Bronchial epithelial cell (primary cell): ENCODE results near the gene UXS1. TPM values are rescaled to one million over a fixed set of nuclear protein-coding genes. Genes with fewer than 3 reads are reported as not detected.

Source experiments
- DNase-seq: peaks from one replicate; pipeline ENCODE4 v3.0.0-alpha.2; 2010; ENCODE audit warnings: low read depth
- FAIRE-seq: peaks from 2 replicates; lab custom pipeline; 2011; peaks lifted over from hg19 to GRCh38; lab: Jason Lieb, UNC
- H3K27me3 ChIP-seq: 2 replicates; pipeline ENCODE4 v1.5.1; 2011; ENCODE audit warnings: low read length; ENCODE audit not compliant: control insufficient read depth, insufficient read depth
- H3K36me3 ChIP-seq: 2 replicates; pipeline ENCODE4 v1.5.1; 2011; ENCODE audit warnings: low read length; ENCODE audit not compliant: control insufficient read depth, insufficient read depth
- H3K4me3 ChIP-seq: 2 replicates; pipeline ENCODE4 v1.5.1; 2011; ENCODE audit warnings: mild to moderate bottlenecking, low read depth, low read length, control low read depth
- CTCF ChIP-seq: IDR thresholded peaks from 2 replicates; pipeline ENCODE4 v1.5.1; 2011; ENCODE audit warnings: mild to moderate bottlenecking, moderate library complexity, low read length, control low read depth, inconsistent platforms; ENCODE audit not compliant: insufficient read depth, severe bottlenecking
- total RNA-seq: library from RNA; depleted of rRNA; stranded (reverse); fragments of >200 nt; gene quantifications from 2 replicates; pipeline ENCODE4 v1.2.1, GENCODE V29; 2014

Gene UXS1
- total RNA-seq, 1 donor from 2014 or later, result 41.6 TPM

DNA sequence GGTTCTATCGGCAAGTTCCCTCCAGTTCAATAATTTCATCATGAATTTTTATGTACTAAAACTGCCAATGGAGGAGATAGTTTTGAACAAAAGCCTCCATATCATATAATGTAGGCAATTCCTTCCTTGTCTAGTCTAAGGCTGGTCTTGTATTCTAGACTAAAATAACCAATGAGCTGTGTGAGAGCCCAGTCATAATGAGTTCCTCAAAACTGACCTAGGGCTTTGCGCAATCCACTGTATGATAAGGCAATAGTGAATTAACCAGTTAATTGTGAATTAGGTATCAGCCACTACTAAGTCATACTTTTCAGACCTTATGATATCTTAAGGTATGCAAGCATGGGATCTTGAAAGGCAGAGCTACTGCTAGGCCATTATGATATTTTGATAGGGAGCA lies 7.6 kb upstream of the UXS1 start:
- DNase-seq (no peak), FAIRE-seq (no peak)
- no peak for TF ChIP-seq CTCF
- Histone ChIP-seq H3K36me3 (no peaks in the 10 kb centered on the region), H3K27me3 (peaks cover 4% of the 10 kb centered on the region), H3K4me3 (no peak overlapping the region)

DNA sequence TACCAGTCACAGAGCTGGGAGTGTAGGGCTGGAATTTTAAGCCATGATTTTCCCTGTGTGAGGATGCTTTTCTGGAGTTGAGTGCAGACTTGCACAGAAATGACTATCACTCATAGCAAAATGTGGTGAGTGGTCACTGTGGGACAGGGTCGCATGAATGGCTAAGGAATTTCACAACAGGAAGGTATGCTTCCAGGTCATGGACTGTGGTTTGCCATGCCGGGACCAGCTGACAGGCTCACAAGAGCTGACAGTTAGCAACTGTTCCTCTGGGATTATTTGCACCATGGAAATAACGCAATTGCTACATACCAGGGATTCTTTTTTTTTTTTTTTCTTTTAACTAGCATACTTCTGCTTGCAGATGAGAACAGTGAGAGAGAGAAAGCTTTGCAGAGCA lies 3.8 kb upstream of the UXS1 start:
- FAIRE-seq (no peak), DNase-seq (peak; percentile 24)
- no peak for TF ChIP-seq CTCF
- H3K36me3 ChIP-seq, result no peaks in the 10 kb centered on the region
- H3K4me3 ChIP-seq, result no peak overlapping the region
- H3K27me3 ChIP-seq, result peaks cover 4% of the 10 kb centered on the region

- Histone ChIP-seq H3K36me3 (no peaks in the 10 kb centered on the region), H3K27me3 (peaks cover 2% of the 10 kb centered on the region), H3K4me3 (no peak overlapping the region)
- FAIRE-seq, result no peak
- no peak for TF ChIP-seq CTCF
- no peak for DNase-seq
Measured at GRCh38 chr2:106195981-106196380, 1.9 kb upstream of the UXS1 start.

- FAIRE-seq (no peak), DNase-seq (no peak)
- TF ChIP-seq CTCF, result no peak
- H3K27me3 ChIP-seq, result no peaks in the 10 kb centered on the region
- H3K36me3 ChIP-seq, result no peaks in the 10 kb centered on the region
- H3K4me3 ChIP-seq, result no peak overlapping the region
Measured at GRCh38 chr2:106195456-106195855, 1.4 kb upstream of the UXS1 start.

DNA sequence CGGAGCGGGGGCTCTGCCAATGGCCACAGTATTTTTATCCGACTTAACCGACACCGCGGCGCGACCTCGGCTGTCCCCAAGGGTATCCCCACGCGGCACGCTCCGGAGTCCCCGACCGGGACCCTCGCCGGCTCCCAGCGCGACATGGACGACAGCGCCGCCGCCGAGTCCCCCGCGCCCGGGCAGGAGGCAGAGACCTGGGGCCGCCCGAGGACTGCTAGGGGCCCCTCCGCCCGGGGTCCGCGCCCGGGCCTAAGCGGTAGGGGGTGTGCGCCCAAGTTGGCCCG lies 468 bp downstream of the UXS1 start:
- FAIRE-seq (no peak), DNase-seq (no peak)
- H3K27me3 ChIP-seq, result no peaks in the 10 kb centered on the region
- TF ChIP-seq CTCF, result no peak
- H3K4me3 ChIP-seq, result peak overlapping the region; percentile 71
- peaks cover 1% of the 10 kb centered on the region for H3K36me3 ChIP-seq
